Endothelial cell of umbilical vein (primary cell): ENCODE data around the gene PACS1. TPM values are rescaled to one million over a fixed set of nuclear protein-coding genes. Genes with fewer than 3 reads are reported as not detected.

Experiments
- BruUV-seq: library from RNA; stranded (reverse); fragments of 400-500 nt; replicated peaks from 2 replicates; lab custom pipeline; 2021; lab: Mats Ljungman, UMichigan
- CTCF ChIA-PET: fragments of 300-600, 350-600 bp; sonication (Branson Sonifier 250); formaldehyde crosslinking; loops from one replicate; lab custom pipeline; 2021; ENCODE audit warnings: antibody characterized with exemption, inconsistent platforms; lab: Charles Lee
- POLR2A ChIA-PET: fragments of 300-600, 350-600 bp; sonication (Branson Sonifier 250); formaldehyde crosslinking; loops from one replicate; lab custom pipeline; 2021; ENCODE audit warnings: antibody characterized with exemption, inconsistent platforms; lab: Charles Lee
- DNase-seq: peaks from one replicate; pipeline ENCODE4 v3.0.0-alpha.2; 2011; ENCODE audit warnings: low read depth, low spot score
- FAIRE-seq: peaks from 2 replicates; lab custom pipeline; 2011; peaks lifted over from hg19 to GRCh38; lab: Jason Lieb, UNC
- H2AFZ ChIP-seq: 2 replicates; pipeline ENCODE4 v1.6.0; 2012; ENCODE audit warnings: low read depth, low read length, control low read depth, inconsistent platforms
- H3K27ac ChIP-seq: 2 replicates; pipeline ENCODE4 v1.5.1; 2011; ENCODE audit warnings: low read depth, mild to moderate bottlenecking, control low read depth, low read length, moderate library complexity; ENCODE audit not compliant: insufficient read depth
- H3K27me3 ChIP-seq, 2 experiments: 2 replicates each; pipeline versions ENCODE4 v1.6.0 to v1.6.1; 2011; ENCODE audit warnings: low read length in 2 of 2, mixed read lengths in 1 of 2; ENCODE audit not compliant: control insufficient read depth in 2 of 2, insufficient read depth in 2 of 2
- H3K36me3 ChIP-seq, 2 experiments: 2 replicates in 1 of 2; 3 replicates in 1 of 2; pipeline ENCODE4 v1.5.1; 2011; ENCODE audit warnings: low read length in 2 of 2, mild to moderate bottlenecking in 1 of 2, moderate library complexity in 1 of 2; ENCODE audit not compliant: control insufficient read depth in 2 of 2, insufficient read depth in 2 of 2; ENCODE audit errors: extremely low read depth in 1 of 2
- H3K4me1 ChIP-seq: 3 replicates; pipeline ENCODE4 v1.5.1; 2011; ENCODE audit warnings: mild to moderate bottlenecking, low read length; ENCODE audit not compliant: control insufficient read depth, insufficient read depth; ENCODE audit errors: extremely low read depth
- H3K4me2 ChIP-seq: 2 replicates; pipeline ENCODE4 v1.6.1; 2011; ENCODE audit warnings: low read length, control low read depth, mixed read lengths; ENCODE audit not compliant: insufficient read depth
- H3K4me3 ChIP-seq, 3 experiments: fragments of 200-600 bp in 1 of 3; sonication (generic), shearing (Covaris generic) in 1 of 3; replicated peaks in 1 of 3; 2 replicates each; pipeline ENCODE4 v1.5.1; 2011 to 2016; ENCODE audit warnings: control low read depth in 3 of 3, low read length in 3 of 3, mild to moderate bottlenecking in 2 of 3, inconsistent platforms in 1 of 3, low read depth in 1 of 3, moderate library complexity in 1 of 3; ENCODE audit not compliant: insufficient read depth in 1 of 3
- H3K79me2 ChIP-seq: 2 replicates; pipeline ENCODE4 v1.6.0; 2012; ENCODE audit warnings: low read length, inconsistent platforms; ENCODE audit not compliant: control insufficient read depth, insufficient read depth
- H3K9ac ChIP-seq: replicated peaks from 2 replicates; pipeline ENCODE3; 2011; ENCODE audit warnings: low read length, control low read depth; ENCODE audit not compliant: insufficient read depth; ENCODE audit errors: extremely low read depth
- H3K9me1 ChIP-seq: replicated peaks from 3 replicates; pipeline ENCODE4 v1.6.0; 2011; ENCODE audit warnings: mild to moderate bottlenecking, low read length; ENCODE audit not compliant: control insufficient read depth, insufficient read depth; ENCODE audit errors: extremely low read depth
- H3K9me3 ChIP-seq: replicated peaks from 2 replicates; pipeline ENCODE4 v1.5.1; 2012; ENCODE audit warnings: low read length, inconsistent platforms; ENCODE audit not compliant: control insufficient read depth, insufficient read depth
- H4K20me1 ChIP-seq: replicated peaks from 2 replicates; pipeline ENCODE3; 2011; ENCODE audit warnings: mild to moderate bottlenecking, low read length; ENCODE audit not compliant: control insufficient read depth, insufficient read depth; ENCODE audit errors: extremely low read depth
- CTCF ChIP-seq, 2 donors: IDR thresholded peaks; 1 replicate in 1 of 2; 2 replicates in 1 of 2; pipeline ENCODE4 v1.5.1; 2011; ENCODE audit warnings: low read length in 2 of 2, mild to moderate bottlenecking in 2 of 2, moderate library complexity in 2 of 2, control low read depth in 1 of 2, inconsistent platforms in 1 of 2, low read depth in 1 of 2; ENCODE audit not compliant: insufficient read depth in 1 of 2; ENCODE audit errors: extremely low read depth in 1 of 2
- EZH2 ChIP-seq: IDR thresholded peaks from 2 replicates; pipeline ENCODE4 v1.6.1; 2012; ENCODE audit warnings: borderline replicate concordance, low read depth, mild to moderate bottlenecking, moderate library complexity, low read length, inconsistent platforms; ENCODE audit not compliant: severe bottlenecking
- FOS ChIP-seq: IDR thresholded peaks from 2 replicates; pipeline ENCODE4 v1.6.1; 2011; ENCODE audit warnings: mild to moderate bottlenecking, low read length, moderate library complexity, borderline replicate concordance; ENCODE audit not compliant: insufficient read depth
- GATA2 ChIP-seq: IDR thresholded peaks from 2 replicates; pipeline ENCODE4 v1.7.0; 2011; ENCODE audit warnings: low read depth, mild to moderate bottlenecking, moderate library complexity, mixed read lengths, low read length; ENCODE audit not compliant: insufficient read length, insufficient read depth
- JUN ChIP-seq: IDR thresholded peaks from 2 replicates; pipeline ENCODE4 v1.6.1; 2011; ENCODE audit warnings: borderline replicate concordance, low read depth; ENCODE audit not compliant: insufficient read length, insufficient read depth
- MAX ChIP-seq: IDR thresholded peaks from 2 replicates; pipeline ENCODE4 v1.6.1; 2011; ENCODE audit not compliant: insufficient read depth, insufficient read length
- MYC ChIP-seq: IDR thresholded peaks from one replicate; pipeline ENCODE4 v1.6.1; 2011; ENCODE audit warnings: mild to moderate bottlenecking, low read depth, low read length
- POLR2A ChIP-seq: IDR thresholded peaks from 2 replicates; pipeline ENCODE4 v1.6.1; 2012; ENCODE audit warnings: low read depth, mild to moderate bottlenecking, control low read depth, low read length
- POLR2AphosphoS5 ChIP-seq: IDR thresholded peaks from 2 replicates; pipeline ENCODE4 v1.6.1; 2012; ENCODE audit warnings: low read depth, mild to moderate bottlenecking, control low read depth, low read length, moderate library complexity; ENCODE audit not compliant: insufficient read depth
- dilution Hi-C: fragments of 300-500 bp; cut with MboI; formaldehyde crosslinking; loops from one replicate; pipeline ENCODE4 v1.15.0; 2019; ENCODE audit warnings: low sequenced_read_pairs; ENCODE audit not compliant: extremely low pct_ligation_motif_present
- intact Hi-C: fragments of 100-400 bp; cut with micrococcal nuclease; formaldehyde crosslinking; loops from one replicate; pipeline ENCODE4 v1.10.0; 2022
- polyA plus RNA-seq, 4 experiments: library from polyadenylated mRNA; depleted of rRNA in 3 of 4; stranded (reverse) in 3 of 4; unstranded in 1 of 4; fragments of >200 nt; gene quantifications; 2 replicates each; pipeline versions ENCODE4 v1.2.1 to v1.2.3, GENCODE V29; 2011 to 2012; ENCODE audit warnings: missing spikeins in 1 of 4
- total RNA-seq: library from RNA; stranded (reverse); gene quantifications from 2 replicates; pipeline ENCODE4 v1.2.3, GENCODE V29; 2021

Gene PACS1
- total and polyA plus RNA-seq, 2 donors (not counting 3 experiments of a cell fraction or from before 2014, with no cell fraction given) = 26.4 to 64.4 TPM

GRCh38 chr11:66248903-66249302 lies 178.8 kb downstream of the PACS1 start:
- DNase-seq = no peak
- intact Hi-C loops = no loop called here

More at GRCh38 chr11:66248903-66249302, 178.8 kb downstream of the PACS1 start:
- no peak overlapping the region for H3K9ac ChIP-seq
- no peak for TF ChIP-seq CTCF (IDR thresholded peaks at IDR 0.05; ENCODE audit: extremely low read depth in 1 of 2, insufficient read depth in 1 of 2, low read depth in 1 of 2, low read length in 2 of 2)
- TF ChIP-seq MYC = no peak
- no peak for TF ChIP-seq FOS
- no peak for TF ChIP-seq GATA2
- no peak for TF ChIP-seq MAX
- no peak for TF ChIP-seq POLR2AphosphoS5
- no peak for TF ChIP-seq EZH2
- TF ChIP-seq POLR2A = no peak
- TF ChIP-seq JUN = no peak
- no peak overlapping the region for H3K27ac ChIP-seq
- no peak overlapping the region for H3K4me3 ChIP-seq
- H3K9me3 ChIP-seq = no peaks in the 10 kb centered on the region
- H3K9me1 ChIP-seq = no peaks in the 10 kb centered on the region
- POLR2A ChIA-PET = no interaction called here
- dilution Hi-C loops = no loop called here
- H3K79me2 ChIP-seq = no peaks in the 10 kb centered on the region
- no peak overlapping the region for H2AFZ ChIP-seq
- H3K4me1 ChIP-seq = no peaks in the 10 kb centered on the region
- FAIRE-seq = no peak
- CTCF ChIA-PET = no interaction called here
- no TSS peak for BruUV-seq
- no peaks in the 10 kb centered on the region for H3K27me3 ChIP-seq
- peaks cover 0 to 3% of the 10 kb centered on the region in 2 experiments for H3K36me3 ChIP-seq
- H3K4me2 ChIP-seq = no peak overlapping the region
- H4K20me1 ChIP-seq = no peaks in the 10 kb centered on the region
